ENCODE measurements around the gene NEURL3. TPM values are rescaled to one million over a fixed set of nuclear protein-coding genes. Genes with fewer than 3 reads are reported as not detected.

Gene NEURL3
- total RNA-seq, 1 donor = not detected

GRCh38 chr2:96530474-96531357, 25.6 kb upstream of the NEURL3 start:
- TF ChIP-seq CTCF (IDR thresholded peaks at IDR 0.05; ENCODE audit: extremely low read depth, low read depth, low read length) = no peak
- Histone ChIP-seq H3K9me3 (ENCODE audit: low read depth, low read length) (no peaks in the 10 kb centered on the region), H2AFZ (ENCODE audit: low read length) (no peak overlapping the region), H3K27ac (ENCODE audit: low read depth, low read length) (no peak overlapping the region), H3K4me2 (ENCODE audit: insufficient read depth, low read length) (no peak overlapping the region), H3K36me3 (ENCODE audit: insufficient read depth, low read length) (no peaks in the 10 kb centered on the region), H3K4me3 (ENCODE audit: insufficient read depth, low read length) (no peak overlapping the region), H4K20me1 (ENCODE audit: insufficient read depth, low read length) (no peaks in the 10 kb centered on the region), H3K27me3 (ENCODE audit: insufficient read depth, low read length) (peaks cover 6% of the 10 kb centered on the region), H3K4me1 (ENCODE audit: insufficient read depth, low read length) (peaks cover 57% of the 10 kb centered on the region), H3K79me2 (ENCODE audit: insufficient read depth, low read length) (no peaks in the 10 kb centered on the region)
- peak; percentile 85 for DNase-seq (ENCODE audit: insufficient read length, low spot score, missing footprints)

GRCh38 chr2:96530144-96530430, 24.9 kb upstream of the NEURL3 start:
- peaks cover 57% of the 10 kb centered on the region for H3K4me1 ChIP-seq (ENCODE audit: insufficient read depth, low read length)
- H3K36me3 ChIP-seq (ENCODE audit: insufficient read depth, low read length) = no peaks in the 10 kb centered on the region
- no peak overlapping the region for H3K4me3 ChIP-seq (ENCODE audit: insufficient read depth, low read length)
- no peak overlapping the region for H3K4me2 ChIP-seq (ENCODE audit: insufficient read depth, low read length)
- H3K27me3 ChIP-seq (ENCODE audit: insufficient read depth, low read length) = peaks cover 6% of the 10 kb centered on the region
- no peaks in the 10 kb centered on the region for H3K9me3 ChIP-seq (ENCODE audit: low read depth, low read length)
- peak; percentile 52 for DNase-seq (ENCODE audit: insufficient read length, low spot score, missing footprints)
- no peaks in the 10 kb centered on the region for H3K79me2 ChIP-seq (ENCODE audit: insufficient read depth, low read length)
- no peak overlapping the region for H2AFZ ChIP-seq (ENCODE audit: low read length)
- TF ChIP-seq CTCF (IDR thresholded peaks at IDR 0.05; ENCODE audit: extremely low read depth, low read depth, low read length) = no peak
- no peaks in the 10 kb centered on the region for H4K20me1 ChIP-seq (ENCODE audit: insufficient read depth, low read length)
- no peak overlapping the region for H3K27ac ChIP-seq (ENCODE audit: low read depth, low read length)

GRCh38 chr2:96529376-96530143, 24.4 kb upstream of the NEURL3 start:
- H3K4me3 ChIP-seq (ENCODE audit: insufficient read depth, low read length) = no peak overlapping the region

More at GRCh38 chr2:96529376-96530143, 24.4 kb upstream of the NEURL3 start:
- Histone ChIP-seq H3K4me2 (ENCODE audit: insufficient read depth, low read length) (no peak overlapping the region), H3K36me3 (ENCODE audit: insufficient read depth, low read length) (no peaks in the 10 kb centered on the region), H3K9me3 (ENCODE audit: low read depth, low read length) (no peaks in the 10 kb centered on the region), H4K20me1 (ENCODE audit: insufficient read depth, low read length) (no peaks in the 10 kb centered on the region), H3K79me2 (ENCODE audit: insufficient read depth, low read length) (no peaks in the 10 kb centered on the region), H3K4me1 (ENCODE audit: insufficient read depth, low read length) (peaks cover 57% of the 10 kb centered on the region), H3K27me3 (ENCODE audit: insufficient read depth, low read length) (peaks cover 8% of the 10 kb centered on the region), H3K27ac (ENCODE audit: low read depth, low read length) (no peak overlapping the region), H2AFZ (ENCODE audit: low read length) (no peak overlapping the region)
- DNase-seq (ENCODE audit: insufficient read length, low spot score, missing footprints) = peak; percentile 73
- no peak for TF ChIP-seq CTCF (IDR thresholded peaks at IDR 0.05; ENCODE audit: extremely low read depth, low read depth, low read length)
